Left renal cortex interstitium (tissue), 4 donors: ENCODE results near the gene GALNT16. TPM values are rescaled to one million over a fixed set of nuclear protein-coding genes. Genes with fewer than 3 reads are reported as not detected.
"Not testable (repeated sequence)": the region's sequence is repeated elsewhere in the genome, so short reads cannot be mapped to it uniquely, and the experiment has no call there.

Source experiments
- DNase-seq, 4 donors: peaks; one replicate each; pipeline ENCODE4 v3.0.0-alpha.2; 2013; ENCODE audit warnings: low read depth in 4 of 4, low spot score in 2 of 4, missing footprints in 1 of 4
- polyA plus RNA-seq, 4 donors: library from polyadenylated mRNA; unstranded; fragments of 120-200 nt; gene quantifications; one replicate each; pipeline ENCODE4 v1.2.1, GENCODE V29; 2013; ENCODE audit not compliant: insufficient read length in 4 of 4

GALNT16 gene
- 1 to 10 TPM; 2.3 to 5.0 (median 4.4) TPM for polyA plus RNA-seq

GRCh38 chr14:69259527-69260189 is at the start of gene GALNT16:
Gene GALNT16, plus strand, starts transcription at chr14:69260158. Its CDS starts 133 bp downstream, at chr14:69260291.
- peak in 2 of 4 donors; percentile 13 to 28 for DNase-seq

DNA sequence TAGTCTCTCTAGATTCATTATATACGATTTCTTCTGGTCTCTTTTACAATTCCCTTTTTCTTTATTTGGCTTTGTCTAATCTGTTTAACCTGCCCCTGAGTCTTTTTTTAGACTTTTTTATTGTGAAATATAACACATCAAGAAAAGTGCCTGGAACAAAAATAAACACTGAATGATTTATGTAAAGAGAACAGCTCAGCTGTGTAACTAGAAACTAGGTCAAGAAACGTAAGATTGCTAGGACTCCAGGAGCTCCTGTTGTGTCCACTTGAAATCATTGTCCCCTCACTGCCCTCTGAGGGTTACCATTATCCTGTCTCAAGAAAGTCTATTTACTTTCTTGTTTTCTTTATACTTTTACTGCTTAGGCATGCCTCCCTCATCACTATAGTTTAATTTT is 45.6 kb upstream of the GALNT16 start:
- DNase-seq, result peak in 3 of 4 donors; percentile 21 to 39 (median 29)

GRCh38 chr14:69217663-69218062 is 42.3 kb upstream of the GALNT16 start:
- not testable (repeated sequence) for DNase-seq

- no peak for DNase-seq
Observed at GRCh38 chr14:69224946-69225345, 35.0 kb upstream of the GALNT16 start.

DNA sequence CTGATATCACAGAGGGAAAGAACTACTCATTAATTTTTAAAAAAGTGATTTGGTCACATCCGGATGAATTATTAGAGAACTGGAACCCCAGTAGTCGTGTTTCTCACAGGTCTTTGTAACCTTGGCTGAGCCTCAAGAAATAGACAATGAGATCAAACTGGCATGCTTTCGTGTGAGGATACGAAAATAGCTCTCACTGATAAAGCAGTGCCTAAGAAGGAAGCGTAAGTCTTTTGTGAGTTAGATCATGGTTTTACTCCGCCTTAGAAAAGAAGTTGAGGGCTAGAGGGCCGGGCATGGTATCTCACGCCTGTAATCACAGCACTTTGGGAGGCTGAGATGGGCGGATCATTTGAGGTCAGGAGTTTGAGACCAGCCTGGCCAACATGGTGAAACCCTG is 33.8 kb upstream of the GALNT16 start:
- no peak for DNase-seq

GRCh38 chr14:69226736-69227135 is 33.2 kb upstream of the GALNT16 start:
- DNase-seq, result no peak

DNA sequence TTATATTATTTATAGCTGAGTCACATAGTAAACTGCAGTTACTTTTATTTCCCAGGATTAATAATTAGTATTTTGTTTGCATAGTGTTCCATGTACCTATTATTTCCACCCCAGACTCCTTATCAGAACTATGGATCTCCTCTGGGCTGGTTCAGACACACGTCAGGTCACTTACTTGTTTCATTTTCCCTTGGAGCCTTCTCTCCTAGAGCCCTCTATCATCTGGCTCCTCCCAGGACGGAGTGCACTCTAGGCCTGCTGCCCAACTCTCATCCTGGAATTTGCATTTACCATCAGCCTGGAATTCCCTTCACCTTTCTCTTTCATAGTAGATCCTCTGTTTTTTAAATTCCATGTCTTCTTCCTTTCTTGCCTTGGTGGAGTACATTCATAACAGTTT is 28.5 kb upstream of the GALNT16 start:
- no peak for DNase-seq

DNA sequence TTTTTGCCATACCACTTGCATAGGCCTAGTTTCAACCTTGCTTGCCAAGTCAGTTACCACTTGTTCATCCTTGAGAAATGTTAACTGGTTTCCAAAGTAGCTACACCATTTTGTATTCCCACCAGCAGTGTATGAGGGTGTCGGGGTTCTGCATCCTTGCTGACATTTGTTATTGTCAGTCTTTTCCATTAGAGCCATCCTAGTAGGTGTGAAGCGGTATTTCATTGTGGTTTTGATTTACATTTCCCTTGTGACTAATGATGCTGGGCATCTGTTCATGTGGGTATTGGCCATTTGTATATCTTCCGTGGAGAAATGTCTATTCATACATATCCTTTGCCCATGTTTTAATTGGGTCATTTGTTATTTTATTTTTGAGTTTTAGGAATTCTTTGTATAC is 27.6 kb upstream of the GALNT16 start:
- DNase-seq, result no peak

- DNase-seq, result no peak
Observed at GRCh38 chr14:69234106-69234505, 25.9 kb upstream of the GALNT16 start.

- DNase-seq, result no peak
Observed at GRCh38 chr14:69235708-69236107, 24.2 kb upstream of the GALNT16 start.

GRCh38 chr14:69237142-69237541 is 22.8 kb upstream of the GALNT16 start:
- DNase-seq, result no peak

- DNase-seq, result no peak
Observed at GRCh38 chr14:69237584-69237983, 22.4 kb upstream of the GALNT16 start.

GRCh38 chr14:69238883-69239282 is 21.1 kb upstream of the GALNT16 start:
- no peak for DNase-seq

DNA sequence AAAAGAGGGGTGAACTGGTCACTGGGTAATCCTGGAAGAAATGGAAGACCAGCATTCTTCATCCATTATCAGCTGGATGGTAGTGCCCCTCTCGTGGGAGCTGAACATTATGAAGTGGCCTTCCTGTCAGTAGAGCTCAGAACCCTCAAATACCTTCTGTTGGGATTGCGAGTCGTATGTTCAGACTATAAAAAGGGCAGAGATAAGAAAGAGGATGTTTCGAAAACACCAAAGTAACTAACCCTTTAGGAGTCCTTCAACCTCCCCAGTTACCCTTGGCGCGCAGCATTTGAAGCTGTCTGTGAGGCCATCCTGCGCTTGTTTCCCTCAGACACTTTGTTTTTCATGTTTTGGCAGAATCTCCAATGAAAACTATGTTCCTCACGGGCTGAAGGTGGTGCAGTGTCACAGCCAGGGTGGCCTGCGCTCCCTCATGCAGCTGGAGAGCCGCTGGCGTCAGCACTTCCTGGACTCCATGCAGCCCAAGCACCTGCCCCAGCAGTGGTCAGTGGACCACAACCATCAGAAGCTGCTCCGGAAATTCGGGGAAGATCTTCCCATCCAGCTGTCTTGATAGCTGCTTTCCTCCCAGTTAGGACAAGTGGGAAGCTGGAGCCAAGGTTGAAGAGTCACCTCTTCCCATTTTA is 19.3 kb upstream of the GALNT16 start:
- no peak for DNase-seq

DNA sequence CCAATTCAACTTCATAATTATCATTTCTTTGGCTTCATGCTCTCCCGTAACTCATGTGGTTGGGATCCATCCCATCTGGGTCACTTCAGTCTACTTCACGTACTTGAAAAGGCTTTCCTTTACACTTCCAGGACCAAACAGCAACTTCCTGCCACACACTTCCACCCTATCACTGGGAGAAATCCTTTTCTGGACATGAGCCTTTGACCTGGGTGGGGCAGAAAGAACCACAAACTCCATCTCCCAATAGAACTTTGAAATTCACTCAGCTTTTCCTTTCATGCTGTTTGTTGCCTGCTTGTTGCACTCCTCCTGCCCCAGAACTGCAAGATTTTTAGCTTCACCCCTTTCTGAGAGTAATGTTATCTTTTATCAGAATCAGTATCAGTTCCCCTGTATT is 18.4 kb upstream of the GALNT16 start:
- DNase-seq, result no peak

DNA sequence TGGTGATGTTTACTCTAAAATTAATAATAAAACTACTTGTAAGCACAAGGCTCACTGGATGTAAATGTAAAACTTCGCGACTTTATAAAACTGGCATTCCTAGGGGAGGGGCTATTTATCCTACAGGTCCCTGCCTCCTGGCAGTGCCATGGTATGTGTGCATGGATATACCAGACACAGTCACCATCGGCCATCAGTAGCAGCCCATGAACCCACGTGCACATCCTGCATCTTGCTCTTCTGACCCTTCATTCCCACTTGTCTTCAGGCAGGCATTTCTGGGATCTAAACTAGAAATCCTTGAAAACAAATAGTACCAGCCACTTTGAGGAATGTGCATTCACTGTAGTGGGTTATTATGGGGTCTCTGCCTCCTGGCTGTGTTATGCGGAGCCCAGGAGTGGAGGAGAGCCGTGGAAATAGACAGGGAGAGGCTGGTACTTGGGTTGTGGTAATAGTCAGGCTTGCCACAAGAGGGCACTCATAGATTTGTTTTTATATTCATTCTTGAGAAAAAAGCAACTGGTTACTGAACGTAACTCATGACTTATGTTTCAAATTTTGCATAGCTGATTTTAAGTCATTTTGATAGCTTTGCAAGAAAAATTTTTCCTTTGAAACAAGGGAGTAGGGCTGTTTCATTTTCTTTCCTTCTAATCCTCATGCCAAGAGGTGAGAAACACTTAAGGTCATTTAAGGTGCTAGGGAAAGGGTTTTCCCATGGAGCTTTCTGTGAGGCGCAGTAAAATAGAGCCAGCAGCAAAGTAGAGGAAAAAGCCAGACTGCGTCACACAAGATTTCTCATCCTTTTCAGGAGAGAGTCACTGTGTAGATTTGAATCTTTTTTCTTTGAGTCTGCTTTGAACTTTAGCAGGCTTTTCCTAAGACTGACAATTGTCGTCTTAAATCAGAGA is 17.4 kb upstream of the GALNT16 start:
- DNase-seq, result peak in 2 of 4 donors; percentile 41 to 63

DNA sequence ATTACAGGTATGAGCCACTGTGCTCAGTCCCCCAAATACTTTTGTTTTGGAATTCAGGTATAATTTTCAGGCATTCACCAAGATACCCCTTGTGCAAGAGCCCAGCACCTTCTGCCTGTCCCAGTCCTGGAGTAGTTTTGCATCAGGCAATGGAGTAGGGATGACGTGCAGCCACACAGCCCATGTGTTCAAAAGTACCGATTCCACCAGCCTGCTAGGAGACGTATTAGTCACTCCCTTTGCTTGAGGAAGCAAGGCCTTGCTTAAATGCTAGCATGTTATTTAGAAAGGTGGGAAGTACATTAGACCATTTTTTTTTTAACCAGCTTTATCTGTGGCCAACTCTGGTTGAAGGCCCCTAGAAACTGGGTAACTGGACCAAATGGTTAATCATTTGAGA is 15.0 kb upstream of the GALNT16 start:
- DNase-seq, result no peak

DNA sequence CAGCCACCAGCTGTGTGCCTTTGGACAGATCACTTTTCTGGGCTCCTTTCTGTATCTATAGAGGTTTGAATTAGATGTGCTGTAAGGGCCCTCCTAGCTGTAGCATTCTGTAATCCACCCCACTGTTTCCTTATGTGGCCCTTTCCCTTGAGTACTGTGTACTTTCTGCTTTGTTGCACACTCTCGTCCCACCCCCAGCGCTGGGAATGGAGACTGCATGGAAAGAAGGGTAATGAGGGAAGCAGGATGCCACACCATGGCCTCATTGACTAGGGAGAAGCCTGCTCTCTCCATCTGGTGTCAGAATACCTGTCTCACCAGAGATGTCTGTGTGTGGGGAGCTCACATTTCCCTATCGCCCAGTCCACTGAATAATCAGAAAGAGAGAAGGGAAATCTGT is 13.6 kb upstream of the GALNT16 start:
- no peak for DNase-seq

DNA sequence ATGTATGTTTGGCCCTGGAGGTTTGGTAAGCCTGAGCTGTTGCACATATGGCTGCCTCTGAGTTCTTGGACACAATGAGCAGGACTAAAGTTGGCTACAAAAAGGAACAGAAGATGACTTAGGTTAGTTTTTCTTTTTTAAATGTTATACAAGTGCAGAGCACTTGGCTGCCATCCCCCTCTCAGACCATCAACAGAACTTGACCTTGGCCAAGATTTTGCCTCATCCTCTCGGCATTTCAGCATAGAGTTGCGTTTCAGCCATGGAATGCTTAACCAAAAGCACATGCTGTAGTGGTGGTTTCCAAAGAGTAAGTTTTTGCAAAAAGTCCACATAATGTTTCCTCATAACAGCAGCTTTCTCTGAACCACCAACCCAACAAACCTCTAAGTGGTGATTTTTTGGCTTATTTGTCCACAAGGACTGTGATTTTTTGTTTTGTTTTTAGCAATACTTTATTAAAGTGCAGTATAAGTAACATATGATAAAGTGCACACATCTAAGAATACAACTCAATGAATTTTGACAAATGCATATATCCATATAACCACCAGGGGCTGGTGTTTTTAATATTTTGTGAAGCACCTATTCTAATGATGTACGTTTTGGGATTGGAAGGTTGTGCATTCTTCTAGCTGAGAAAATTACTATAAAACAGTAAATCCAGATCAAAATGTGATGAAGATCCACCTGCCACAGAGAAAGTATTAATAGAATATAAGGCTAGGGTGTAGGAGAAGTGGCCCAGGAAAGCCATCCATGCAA is 12.1 kb upstream of the GALNT16 start:
- DNase-seq, result no peak

DNA sequence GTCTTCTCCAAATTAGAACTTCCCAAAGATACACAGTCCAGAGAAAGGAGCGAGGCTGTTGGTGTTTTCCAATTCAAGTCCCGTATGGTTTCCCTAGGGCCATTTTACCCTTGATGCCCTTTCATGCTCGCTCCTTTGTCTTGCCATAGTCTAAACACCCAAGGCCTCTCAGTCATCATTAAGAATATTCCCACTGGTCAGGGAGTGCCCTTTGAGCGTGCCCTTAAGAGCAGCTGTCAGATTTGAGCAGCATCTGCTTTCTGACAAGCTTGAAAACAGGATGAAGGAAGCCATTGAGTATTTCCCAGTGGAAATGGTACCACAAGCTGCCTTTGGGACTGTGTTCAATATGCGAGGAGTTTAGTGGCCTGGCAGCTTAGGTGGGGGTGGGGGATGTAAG is 10.4 kb upstream of the GALNT16 start:
- no peak for DNase-seq

GRCh38 chr14:69252851-69253250 is 7.1 kb upstream of the GALNT16 start:
- DNase-seq, result no peak
